GM21825 (cell line): ENCODE data around the gene CCDC124.

Source experiments
- ATAC-seq: cut with Tn5 transposase; IDR thresholded peaks from one replicate; pipeline ENCODE4 v1.9.1; 2021; ENCODE audit warnings: mild to moderate bottlenecking, moderate library complexity; ENCODE audit not compliant: unreplicated experiment

CCDC124 gene

GRCh38 chr19:17933414-17934129 is 757 bp downstream of the CCDC124 start:
- no peak for ATAC-seq

- ATAC-seq: no peak
Measured at GRCh38 chr19:17936379-17936778, 3.6 kb downstream of the CCDC124 start.

- ATAC-seq: no peak
Measured at GRCh38 chr19:17937371-17937900, 4.6 kb downstream of the CCDC124 start.

- ATAC-seq: peak; percentile 62
Measured at GRCh38 chr19:17938092-17938845, 5.5 kb downstream of the CCDC124 start.

GRCh38 chr19:17942181-17942580 is 9.4 kb downstream of the CCDC124 start:
- ATAC-seq: no peak

- no peak for ATAC-seq
Measured at GRCh38 chr19:17942582-17943273, 9.9 kb downstream of the CCDC124 start.

GRCh38 chr19:17943274-17944221 is 10.7 kb downstream of the CCDC124 start:
- ATAC-seq: no peak

- no peak for ATAC-seq
Measured at GRCh38 chr19:17944301-17944700, 11.5 kb downstream of the CCDC124 start.

- peak; percentile 11 for ATAC-seq
Measured at GRCh38 chr19:17946965-17947784, 14.4 kb downstream of the CCDC124 start.

- peak; percentile 39 for ATAC-seq
Measured at GRCh38 chr19:17947815-17948513, 15.1 kb downstream of the CCDC124 start.

GRCh38 chr19:17948514-17948900 is 15.7 kb downstream of the CCDC124 start:
- ATAC-seq: no peak

- ATAC-seq: no peak
Measured at GRCh38 chr19:17948931-17949930, 16.4 kb downstream of the CCDC124 start.

- no peak for ATAC-seq
Measured at GRCh38 chr19:17949956-17950309, 17.1 kb downstream of the CCDC124 start.

- no peak for ATAC-seq
Measured at GRCh38 chr19:17950310-17951156, 17.7 kb downstream of the CCDC124 start.

- ATAC-seq: no peak
Measured at GRCh38 chr19:17951157-17951989, 18.6 kb downstream of the CCDC124 start.
